DND-41 (cell line): ENCODE measurements around the gene RAF1.

Source experiments
- ATAC-seq: fragments of 200-7000 bp; cut with Tn5 transposase; 3 replicates; pipeline ENCODE4 v1.9.1; 2021; ENCODE audit warnings: low read depth; ENCODE audit not compliant: insufficient read depth
- DNase-seq: peaks from one replicate; pipeline ENCODE4 v3.0.0-alpha.2; 2020
- H2AFZ ChIP-seq: 2 replicates; pipeline ENCODE4 v1.6.0; 2012; ENCODE audit warnings: low read depth, low read length
- H3K27ac ChIP-seq: 2 replicates; pipeline ENCODE4 v1.5.1; 2012; ENCODE audit warnings: low read length, inconsistent platforms
- H3K27me3 ChIP-seq: fragments of 200-600 bp; sonication (generic); 2 replicates; pipeline ENCODE4 v1.6.0; 2012; ENCODE audit warnings: low read length, mild to moderate bottlenecking, inconsistent platforms; ENCODE audit not compliant: insufficient read depth, poor library complexity
- H3K36me3 ChIP-seq: 2 replicates; pipeline ENCODE4 v1.5.1; 2012; ENCODE audit warnings: low read length, inconsistent platforms; ENCODE audit not compliant: insufficient read depth
- H3K4me1 ChIP-seq: 2 replicates; pipeline ENCODE4 v1.5.1; 2012; ENCODE audit warnings: mild to moderate bottlenecking, low read length; ENCODE audit not compliant: insufficient read depth
- H3K4me2 ChIP-seq: 2 replicates; pipeline ENCODE4 v1.6.0; 2012; ENCODE audit warnings: mild to moderate bottlenecking, moderate library complexity, low read length, inconsistent platforms; ENCODE audit not compliant: insufficient read depth
- H3K4me3 ChIP-seq, 2 experiments: fragments of 200-600 bp in 1 of 2; shearing (Covaris generic) in 1 of 2; 2 replicates each; pipeline ENCODE4 v1.5.1; 2012 to 2016; ENCODE audit warnings: inconsistent platforms in 2 of 2, low read length in 2 of 2, mild to moderate bottlenecking in 2 of 2, low read depth in 1 of 2, moderate library complexity in 1 of 2
- H3K79me2 ChIP-seq: 2 replicates; pipeline ENCODE4 v1.6.0; 2012; ENCODE audit warnings: low read length, inconsistent platforms; ENCODE audit not compliant: insufficient read depth
- H3K9ac ChIP-seq: 2 replicates; pipeline ENCODE4 v1.6.0; 2012; ENCODE audit warnings: low read depth, mild to moderate bottlenecking, inconsistent platforms, low read length, moderate library complexity
- H3K9me3 ChIP-seq: 2 replicates; pipeline ENCODE4 v1.5.1; 2012; ENCODE audit warnings: low read length, moderate library complexity, mild to moderate bottlenecking, inconsistent platforms; ENCODE audit not compliant: insufficient read depth, severe bottlenecking
- H4K20me1 ChIP-seq: 2 replicates; pipeline ENCODE4 v1.6.0; 2012; ENCODE audit warnings: low read length; ENCODE audit not compliant: insufficient read depth
- CTCF ChIP-seq: IDR thresholded peaks from 2 replicates; pipeline ENCODE4 v1.5.1; 2012; ENCODE audit warnings: borderline replicate concordance, low read length, moderate library complexity, mild to moderate bottlenecking; ENCODE audit not compliant: poor library complexity, severe bottlenecking; ENCODE audit errors: extremely low read depth
- EZH2 ChIP-seq: IDR thresholded peaks from 3 replicates; pipeline ENCODE4 v1.6.1; 2012; ENCODE audit warnings: borderline replicate concordance, low read depth, mild to moderate bottlenecking, moderate library complexity, low read length, inconsistent platforms; ENCODE audit not compliant: severe bottlenecking

Gene RAF1

GRCh38 chr3:12579905-12580304 lies 84.0 kb downstream of the RAF1 start:
- ATAC-seq: no peak
- H2AFZ ChIP-seq: no peak overlapping the region
- no peak overlapping the region for H3K27ac ChIP-seq
- H3K36me3 ChIP-seq: peaks cover 97% of the 10 kb centered on the region
- H3K27me3 ChIP-seq: no peaks in the 10 kb centered on the region
- no peak overlapping the region for H3K4me3 ChIP-seq
- no peak for TF ChIP-seq CTCF
- TF ChIP-seq EZH2: no peak
- no peaks in the 10 kb centered on the region for H3K4me1 ChIP-seq
- 0 out of 2 replicates have a peak, but pooled peaks cover 4% of the 10 kb centered on the region for H3K79me2 ChIP-seq
- H3K4me2 ChIP-seq: no peak overlapping the region
- H3K9me3 ChIP-seq: no peaks in the 10 kb centered on the region
- 0 out of 2 replicates have a peak, but pooled peaks cover 7% of the 10 kb centered on the region for H4K20me1 ChIP-seq
- no peak overlapping the region for H3K9ac ChIP-seq
- DNase-seq: no peak

GRCh38 chr3:12579456-12579855 lies 84.5 kb downstream of the RAF1 start:
- Histone ChIP-seq H3K36me3 (peaks cover 97% of the 10 kb centered on the region), H4K20me1 (0 out of 2 replicates have a peak, but pooled peaks cover 7% of the 10 kb centered on the region), H3K4me3 (no peak overlapping the region), H3K9me3 (no peaks in the 10 kb centered on the region), H3K4me2 (no peak overlapping the region), H3K4me1 (no peaks in the 10 kb centered on the region), H3K27me3 (no peaks in the 10 kb centered on the region), H3K9ac (no peak overlapping the region), H2AFZ (no peak overlapping the region), H3K79me2 (0 out of 2 replicates have a peak, but pooled peaks cover 4% of the 10 kb centered on the region), H3K27ac (no peak overlapping the region)
- ATAC-seq: no peak
- TF ChIP-seq EZH2: no peak
- TF ChIP-seq CTCF: no peak
- no peak for DNase-seq

- ATAC-seq (no peak), DNase-seq (no peak)
- H2AFZ ChIP-seq: no peak overlapping the region
- H3K4me2 ChIP-seq: no peak overlapping the region
- H3K4me3 ChIP-seq: no peak overlapping the region
- no peaks in the 10 kb centered on the region for H3K27me3 ChIP-seq
- no peak overlapping the region for H3K27ac ChIP-seq
- H4K20me1 ChIP-seq: 0 out of 2 replicates have a peak, but pooled peaks cover 7% of the 10 kb centered on the region
- no peak overlapping the region for H3K9ac ChIP-seq
- no peaks in the 10 kb centered on the region for H3K79me2 ChIP-seq
- H3K9me3 ChIP-seq: no peaks in the 10 kb centered on the region
- H3K36me3 ChIP-seq: peaks cover 97% of the 10 kb centered on the region
- H3K4me1 ChIP-seq: no peaks in the 10 kb centered on the region
- TF ChIP-seq CTCF: peak; percentile 18
- TF ChIP-seq EZH2: no peak
Measured at GRCh38 chr3:12578742-12579141, 85.2 kb downstream of the RAF1 start.

GRCh38 chr3:12577379-12577778 lies 86.5 kb downstream of the RAF1 start:
- no peaks in the 10 kb centered on the region for H3K9me3 ChIP-seq
- H4K20me1 ChIP-seq: 0 out of 2 replicates have a peak, but pooled peaks cover 3% of the 10 kb centered on the region
- ATAC-seq: no peak
- no peak for DNase-seq
- peaks cover 94% of the 10 kb centered on the region for H3K36me3 ChIP-seq
- H3K4me2 ChIP-seq: no peak overlapping the region
- no peak overlapping the region for H3K9ac ChIP-seq
- H3K27ac ChIP-seq: no peak overlapping the region
- no peaks in the 10 kb centered on the region for H3K4me1 ChIP-seq
- H2AFZ ChIP-seq: no peak overlapping the region
- no peak overlapping the region for H3K4me3 ChIP-seq
- no peaks in the 10 kb centered on the region for H3K79me2 ChIP-seq
- H3K27me3 ChIP-seq: no peaks in the 10 kb centered on the region
- TF ChIP-seq CTCF (no peak), EZH2 (no peak)
